GM21447 (cell line): ENCODE results near the gene ITPKB.

ENCODE experiments used
- ATAC-seq: cut with Tn5 transposase; IDR thresholded peaks from one replicate; pipeline ENCODE4 v1.9.1; 2021; ENCODE audit not compliant: unreplicated experiment

The ITPKB gene

GRCh38 chr1:226586650-226587422 lies 152.2 kb downstream of the ITPKB start:
- ATAC-seq, result no peak

- no peak for ATAC-seq
Observed at GRCh38 chr1:226586116-226586515, 153.0 kb downstream of the ITPKB start.

- ATAC-seq, result no peak
Observed at GRCh38 chr1:226584164-226584563, 154.9 kb downstream of the ITPKB start.

- ATAC-seq, result no peak
Observed at GRCh38 chr1:226582966-226583365, 156.1 kb downstream of the ITPKB start.
